ENCODE results near the gene CD86. TPM values are rescaled to one million over a fixed set of nuclear protein-coding genes. Genes with fewer than 3 reads are reported as not detected.

Gene CD86
- total RNA-seq, 3 donors from 2014 or later, result 3.7 to 5.8 (median 5.1) TPM

DNA sequence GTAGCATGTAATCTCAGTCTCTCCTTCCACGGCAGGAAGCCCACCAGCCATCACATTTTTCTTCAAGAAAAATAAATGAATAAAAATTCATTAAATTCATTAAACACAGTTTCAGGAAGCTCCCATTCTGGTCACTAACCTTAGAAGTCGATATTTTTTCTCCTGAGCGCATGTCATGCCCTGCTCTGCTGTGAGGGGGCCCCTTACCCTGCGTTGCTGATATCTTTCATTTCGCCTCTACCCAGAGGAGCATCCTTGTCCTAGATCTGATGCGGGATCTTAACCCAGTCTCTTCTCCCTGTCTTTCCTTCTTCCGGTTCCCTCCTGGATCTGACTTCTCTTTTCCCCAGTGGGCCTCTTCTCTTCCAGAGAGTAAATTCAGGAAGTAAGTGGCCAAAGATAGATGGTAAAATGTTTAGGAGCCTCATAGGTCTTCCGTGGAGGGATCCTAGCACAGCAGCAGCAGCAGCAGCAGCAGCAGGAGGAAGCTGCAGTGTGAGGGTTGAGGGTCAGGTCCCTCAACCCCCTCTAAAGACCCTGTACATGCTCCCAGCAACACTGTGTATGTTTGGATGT is 31.7 kb upstream of the CD86 start:
- H3K4me3 ChIP-seq, result no peak overlapping the region
- H3K36me3 ChIP-seq (ENCODE audit: low read depth), result no peaks in the 10 kb centered on the region
- TF ChIP-seq, protein P1, sequence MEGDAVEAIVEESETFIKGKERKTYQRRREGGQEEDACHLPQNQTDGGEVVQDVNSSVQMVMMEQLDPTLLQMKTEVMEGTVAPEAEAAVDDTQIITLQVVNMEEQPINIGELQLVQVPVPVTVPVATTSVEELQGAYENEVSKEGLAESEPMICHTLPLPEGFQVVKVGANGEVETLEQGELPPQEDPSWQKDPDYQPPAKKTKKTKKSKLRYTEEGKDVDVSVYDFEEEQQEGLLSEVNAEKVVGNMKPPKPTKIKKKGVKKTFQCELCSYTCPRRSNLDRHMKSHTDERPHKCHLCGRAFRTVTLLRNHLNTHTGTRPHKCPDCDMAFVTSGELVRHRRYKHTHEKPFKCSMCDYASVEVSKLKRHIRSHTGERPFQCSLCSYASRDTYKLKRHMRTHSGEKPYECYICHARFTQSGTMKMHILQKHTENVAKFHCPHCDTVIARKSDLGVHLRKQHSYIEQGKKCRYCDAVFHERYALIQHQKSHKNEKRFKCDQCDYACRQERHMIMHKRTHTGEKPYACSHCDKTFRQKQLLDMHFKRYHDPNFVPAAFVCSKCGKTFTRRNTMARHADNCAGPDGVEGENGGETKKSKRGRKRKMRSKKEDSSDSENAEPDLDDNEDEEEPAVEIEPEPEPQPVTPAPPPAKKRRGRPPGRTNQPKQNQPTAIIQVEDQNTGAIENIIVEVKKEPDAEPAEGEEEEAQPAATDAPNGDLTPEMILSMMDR (IDR thresholded peaks at IDR 0.05), result no peak
- intact Hi-C loops (cut with DNase I, micrococcal nuclease), result no loop called here
- H3K4me1 ChIP-seq (ENCODE audit: low read depth), result peaks cover 10% of the 10 kb centered on the region
- DNase-seq (no peak), ATAC-seq (no peak)
- H3K9me3 ChIP-seq, result no peaks in the 10 kb centered on the region

DNA sequence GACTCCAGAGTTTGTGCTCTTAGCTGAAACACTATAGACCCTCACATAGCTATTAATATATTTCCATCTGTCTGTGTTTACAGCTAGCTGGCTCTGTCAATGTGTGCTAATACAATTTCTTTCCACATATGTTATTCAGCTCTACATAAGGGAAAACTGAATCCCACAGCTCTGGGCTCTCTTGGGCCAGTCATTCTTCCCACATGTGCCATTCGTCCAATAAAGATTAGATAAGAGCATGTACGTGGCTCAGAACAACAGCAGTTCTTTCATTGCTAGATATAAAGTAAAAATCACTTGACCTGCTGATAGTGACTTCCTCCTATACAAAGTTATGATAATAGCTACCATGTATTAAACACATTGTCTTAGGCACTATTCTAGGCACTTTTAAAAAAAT is 30.4 kb upstream of the CD86 start:
- peak; percentile 23 for ATAC-seq
- TF ChIP-seq, protein P1 (IDR thresholded peaks at IDR 0.05), result no peak
- no peaks in the 10 kb centered on the region for H3K36me3 ChIP-seq (ENCODE audit: low read depth)
- H3K4me1 ChIP-seq (ENCODE audit: low read depth), result peaks cover 9% of the 10 kb centered on the region
- intact Hi-C loops (cut with DNase I, micrococcal nuclease), result no loop called here
- no peak overlapping the region for H3K4me3 ChIP-seq
- no peak for DNase-seq
- no peaks in the 10 kb centered on the region for H3K9me3 ChIP-seq

DNA sequence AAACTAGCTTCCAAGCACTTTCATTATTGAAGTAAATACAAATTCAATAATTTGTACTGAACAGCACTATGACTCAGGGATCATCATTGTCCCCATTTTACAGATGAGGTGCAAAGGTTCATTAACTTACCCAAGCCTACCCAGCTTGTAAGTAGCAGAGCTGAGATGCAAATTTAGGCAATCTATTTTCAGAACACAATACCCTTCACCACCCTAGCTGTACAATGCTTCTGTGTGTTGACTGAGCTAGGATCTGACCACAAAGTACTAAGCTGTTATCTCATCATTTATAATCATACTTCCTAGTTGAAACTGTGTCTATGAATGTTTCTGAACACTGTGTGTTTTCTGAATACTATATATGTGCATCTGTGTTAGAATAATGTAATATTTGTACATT is 29.9 kb upstream of the CD86 start:
- DNase-seq (no peak), ATAC-seq (no peak)
- intact Hi-C loops (cut with DNase I, micrococcal nuclease), result no loop called here
- TF ChIP-seq, protein P1 (IDR thresholded peaks at IDR 0.05), result no peak
- Histone ChIP-seq H3K9me3 (no peaks in the 10 kb centered on the region), H3K4me3 (no peak overlapping the region), H3K4me1 (ENCODE audit: low read depth) (peaks cover 4% of the 10 kb centered on the region), H3K36me3 (ENCODE audit: low read depth) (no peaks in the 10 kb centered on the region)

DNA sequence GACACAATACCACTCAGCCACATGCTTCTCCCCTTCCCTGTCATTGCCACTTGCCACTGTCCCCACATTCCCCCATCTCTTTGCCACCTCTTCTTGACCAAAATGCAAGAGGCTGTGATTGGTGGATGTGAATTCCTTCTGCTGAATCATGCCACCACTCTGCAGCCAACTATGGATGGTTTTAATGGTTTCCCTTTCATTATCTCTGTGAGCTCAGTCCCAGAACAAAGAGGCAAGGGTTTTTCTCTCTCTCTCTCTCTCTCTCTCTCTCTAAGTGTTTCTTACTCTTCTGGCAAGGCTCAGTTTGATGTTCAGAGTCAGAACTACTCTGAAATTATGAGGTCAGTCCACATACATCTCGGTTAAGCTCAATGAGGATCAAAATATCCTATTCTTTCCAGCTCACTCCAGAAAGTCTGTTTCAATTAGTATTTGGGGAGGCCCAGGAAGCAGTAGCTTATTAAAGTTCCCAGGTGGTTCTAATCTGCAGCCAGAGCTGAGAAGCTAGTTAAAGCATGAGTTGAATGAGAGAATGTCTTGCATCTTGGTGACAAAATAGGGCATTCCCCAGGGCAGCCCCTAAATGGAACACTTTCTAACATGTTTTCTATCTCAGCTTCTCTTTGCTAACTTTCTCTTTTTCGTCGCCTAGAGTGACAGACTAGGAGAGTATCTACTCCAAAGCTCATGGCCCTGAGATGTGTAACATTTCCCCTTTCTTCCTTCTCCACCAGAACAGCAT is 24.6 kb upstream of the CD86 start:
- TF ChIP-seq, protein P1 (IDR thresholded peaks at IDR 0.05), result no peak
- ATAC-seq (peak; percentile 29), DNase-seq (no peak)
- H3K36me3 ChIP-seq (ENCODE audit: low read depth), result no peaks in the 10 kb centered on the region
- no peaks in the 10 kb centered on the region for H3K4me1 ChIP-seq (ENCODE audit: low read depth)
- no peak overlapping the region for H3K4me3 ChIP-seq
- intact Hi-C loops (cut with DNase I, micrococcal nuclease), result no loop called here
- no peaks in the 10 kb centered on the region for H3K9me3 ChIP-seq

DNA sequence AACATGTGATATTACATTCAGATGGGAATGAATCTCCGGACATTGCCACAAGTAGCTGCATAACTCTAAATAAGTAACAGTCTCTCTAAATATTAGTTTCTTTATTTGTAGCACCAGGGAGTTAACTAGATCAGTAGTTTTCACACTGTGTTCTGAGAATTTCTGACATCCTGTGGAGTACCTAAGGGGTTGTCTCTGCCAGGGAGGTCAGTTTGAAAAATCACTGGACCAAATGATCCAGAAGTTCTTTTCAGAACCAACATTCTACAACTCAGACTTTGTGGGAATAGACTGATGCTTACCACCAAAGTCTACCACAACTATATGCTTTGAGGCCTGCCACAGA is 24.1 kb upstream of the CD86 start:
- DNase-seq, result no peak
- Histone ChIP-seq H3K36me3 (ENCODE audit: low read depth) (no peaks in the 10 kb centered on the region), H3K4me1 (ENCODE audit: low read depth) (no peaks in the 10 kb centered on the region), H3K4me3 (no peak overlapping the region), H3K9me3 (peaks cover 4% of the 10 kb centered on the region)
- intact Hi-C loops (cut with DNase I, micrococcal nuclease), result no loop called here
- TF ChIP-seq, protein P1 (IDR thresholded peaks at IDR 0.05), result no peak
- no peak for ATAC-seq
